Fibroblast of lung (primary cell): ENCODE measurements around the gene NFAT5.

Experiments used
- CTCF ChIP-seq, 2 donors: IDR thresholded peaks in 1 of 2; conservative IDR thresholded peaks in 1 of 2; 1 replicate in 1 of 2; 2 replicates in 1 of 2; pipeline ENCODE4 v1.5.1; 2011 to 2012; ENCODE audit warnings: low read length in 2 of 2, control low read depth in 1 of 2, inconsistent platforms in 1 of 2, low read depth in 1 of 2, mild to moderate bottlenecking in 1 of 2
- EZH2 ChIP-seq: IDR thresholded peaks from 2 replicates; pipeline ENCODE4 v1.5.1; 2012; ENCODE audit warnings: low read length, control low read depth, mild to moderate bottlenecking; ENCODE audit errors: missing control alignments

GRCh38 chr16:69721441-69721957 lies 155.7 kb downstream of the NFAT5 start:
- TF ChIP-seq CTCF (conservative IDR thresholded peaks at IDR 0.05 in 1 of 2, IDR thresholded peaks at IDR 0.05 in 1 of 2; ENCODE audit: low read depth in 1 of 2, low read length in 2 of 2) (no peak), EZH2 (no peak)
